ENCODE results near the gene OSTF1. TPM values are rescaled to one million over a fixed set of nuclear protein-coding genes. Genes with fewer than 3 reads are reported as not detected.

The OSTF1 gene
- total RNA-seq, 6 experiments from 2014 or later, result 57.9 to 71.6 (median 61.4) TPM

GRCh38 chr9:75047506-75047905 is 40.8 kb upstream of the OSTF1 start:
- no peaks in the 10 kb centered on the region for H3K9me3 Mint-ChIP-seq
- no peak for TF ChIP-seq CTCF (IDR thresholded peaks at IDR 0.05)

GRCh38 chr9:75051285-75051684 is 37.0 kb upstream of the OSTF1 start:
- Mint-ChIP-seq H3K4me1 (ENCODE audit: low read depth) (no peaks in the 10 kb centered on the region), H3K27me3 (ENCODE audit: insufficient read depth) (peaks cover 7% of the 10 kb centered on the region), H3K27ac (no peak overlapping the region), H3K9me3 (no peaks in the 10 kb centered on the region), H3K4me3 (no peak overlapping the region), H3K36me3 (ENCODE audit: low read depth) (no peaks in the 10 kb centered on the region)
- no peak for DNase-seq
- no peak for TF ChIP-seq CTCF (IDR thresholded peaks at IDR 0.05)

More at GRCh38 chr9:75047506-75047905, 40.8 kb upstream of the OSTF1 start:
- no peak overlapping the region for H3K4me3 Mint-ChIP-seq
- no peaks in the 10 kb centered on the region for H3K4me1 Mint-ChIP-seq (ENCODE audit: low read depth)
- H3K27ac Mint-ChIP-seq, result no peak overlapping the region
- DNase-seq, result no peak
- H3K36me3 Mint-ChIP-seq (ENCODE audit: low read depth), result no peaks in the 10 kb centered on the region
- H3K27me3 Mint-ChIP-seq (ENCODE audit: insufficient read depth), result peaks cover 3% of the 10 kb centered on the region; the same call in 1 of the 2 replicates

- no peaks in the 10 kb centered on the region for H3K4me1 Mint-ChIP-seq (ENCODE audit: low read depth)
- H3K4me3 Mint-ChIP-seq, result no peak overlapping the region
- peaks cover 7% of the 10 kb centered on the region for H3K27me3 Mint-ChIP-seq (ENCODE audit: insufficient read depth)
- no peak for TF ChIP-seq CTCF (IDR thresholded peaks at IDR 0.05)
- H3K9me3 Mint-ChIP-seq, result peaks cover 4% of the 10 kb centered on the region; the same call in 1 of the 2 replicates
- no peaks in the 10 kb centered on the region for H3K36me3 Mint-ChIP-seq (ENCODE audit: low read depth)
- H3K27ac Mint-ChIP-seq, result no peak overlapping the region
- DNase-seq, result no peak
These were observed 34.4 kb upstream of the OSTF1 start for GRCh38 chr9:75053869-75054268.

- H3K36me3 Mint-ChIP-seq (ENCODE audit: low read depth), result no peaks in the 10 kb centered on the region
- no peak for DNase-seq
- no peak overlapping the region for H3K4me3 Mint-ChIP-seq
- H3K27me3 Mint-ChIP-seq (ENCODE audit: insufficient read depth), result peaks cover 7% of the 10 kb centered on the region
- H3K9me3 Mint-ChIP-seq, result peaks cover 10% of the 10 kb centered on the region
- H3K27ac Mint-ChIP-seq, result no peak overlapping the region
- H3K4me1 Mint-ChIP-seq (ENCODE audit: low read depth), result no peaks in the 10 kb centered on the region
- TF ChIP-seq CTCF (IDR thresholded peaks at IDR 0.05), result no peak
These were observed 33.8 kb upstream of the OSTF1 start for GRCh38 chr9:75054368-75055001.

- no peak for TF ChIP-seq CTCF (IDR thresholded peaks at IDR 0.05)
- Mint-ChIP-seq H3K4me1 (ENCODE audit: low read depth) (peaks cover 20% of the 10 kb centered on the region), H3K9me3 (peaks cover 13% of the 10 kb centered on the region), H3K27ac (no peak overlapping the region), H3K36me3 (ENCODE audit: low read depth) (no peaks in the 10 kb centered on the region), H3K4me3 (no peak overlapping the region), H3K27me3 (ENCODE audit: insufficient read depth) (no peaks in the 10 kb centered on the region)
- DNase-seq, result no peak
These were observed 27.1 kb upstream of the OSTF1 start for GRCh38 chr9:75061169-75061568.
